Daoy (cell line): ENCODE results near the gene BMF. TPM values are rescaled to one million over a fixed set of nuclear protein-coding genes. Genes with fewer than 3 reads are reported as not detected.
"Not testable (repeated sequence)": the region's sequence is repeated elsewhere in the genome, so short reads cannot be mapped to it uniquely, and the experiment has no call there.

Experiments used
- DNase-seq: peaks from one replicate; pipeline ENCODE4 v3.0.0-alpha.2; 2015; ENCODE audit warnings: low read depth
- total RNA-seq: library from RNA; depleted of rRNA; stranded (reverse); fragments of >200 nt; shearing (Covaris generic); gene quantifications from 2 replicates; pipeline ENCODE4 v1.2.3, GENCODE V29; 2014

BMF gene
- total RNA-seq, 1 experiment from 2014 or later = 3.7 TPM

DNA sequence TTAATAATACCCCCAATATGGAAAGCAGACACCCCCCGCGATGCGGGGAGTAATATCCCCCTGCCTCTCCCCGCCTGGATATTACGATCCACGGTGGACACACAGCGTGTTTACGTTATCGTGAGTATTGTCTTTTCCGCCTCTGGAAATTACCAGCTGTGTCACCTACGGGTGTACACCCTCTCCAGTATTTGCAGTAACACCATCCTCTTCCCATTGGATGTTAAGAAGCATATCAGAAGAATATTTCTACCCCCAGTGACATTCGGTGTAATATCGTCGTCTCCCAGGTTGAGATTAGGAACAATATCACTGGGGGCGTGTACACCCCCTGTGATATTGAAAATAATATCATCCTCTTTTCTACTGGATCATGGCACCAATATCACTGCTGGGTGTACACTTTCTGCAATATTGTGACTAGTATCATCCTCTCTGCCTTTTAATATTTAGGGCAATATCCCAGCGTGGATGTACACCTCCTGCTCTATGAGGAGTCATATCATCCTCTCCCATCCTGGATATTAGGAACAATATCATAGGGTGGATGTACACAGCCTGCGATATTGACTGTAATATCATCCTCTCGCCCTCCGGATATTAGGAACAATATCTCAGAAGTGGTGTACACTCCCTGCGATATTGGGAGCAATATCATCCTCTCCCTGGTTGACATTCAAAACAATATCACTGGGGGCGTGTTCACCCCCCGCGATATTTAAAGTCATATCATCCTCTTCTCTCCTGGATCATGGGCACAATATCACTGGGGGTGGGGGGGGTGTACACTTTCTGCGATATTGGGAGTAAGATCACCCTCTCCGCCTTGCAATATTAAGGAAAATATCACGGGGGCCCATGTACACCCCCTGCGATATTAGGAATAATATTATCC is 20.3 kb upstream of the BMF start:
- DNase-seq = no peak

DNA sequence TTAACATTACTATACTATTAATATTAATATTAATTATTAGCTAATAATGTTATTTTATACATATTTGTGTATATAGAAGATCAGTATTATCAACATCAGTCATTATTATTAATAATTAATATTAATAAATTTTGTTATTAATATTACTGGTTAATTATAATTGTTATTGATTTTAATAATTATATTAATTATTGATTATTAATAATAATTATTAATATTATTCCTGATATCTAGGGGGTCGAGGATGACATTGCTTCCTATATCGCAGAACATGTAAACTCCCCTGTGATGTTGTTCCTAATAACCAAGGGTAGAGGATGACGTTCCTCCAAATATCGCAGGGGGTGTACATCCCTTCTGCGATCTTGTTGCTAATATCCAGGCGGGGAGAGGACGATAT is 17.3 kb upstream of the BMF start:
- no peak for DNase-seq

DNA sequence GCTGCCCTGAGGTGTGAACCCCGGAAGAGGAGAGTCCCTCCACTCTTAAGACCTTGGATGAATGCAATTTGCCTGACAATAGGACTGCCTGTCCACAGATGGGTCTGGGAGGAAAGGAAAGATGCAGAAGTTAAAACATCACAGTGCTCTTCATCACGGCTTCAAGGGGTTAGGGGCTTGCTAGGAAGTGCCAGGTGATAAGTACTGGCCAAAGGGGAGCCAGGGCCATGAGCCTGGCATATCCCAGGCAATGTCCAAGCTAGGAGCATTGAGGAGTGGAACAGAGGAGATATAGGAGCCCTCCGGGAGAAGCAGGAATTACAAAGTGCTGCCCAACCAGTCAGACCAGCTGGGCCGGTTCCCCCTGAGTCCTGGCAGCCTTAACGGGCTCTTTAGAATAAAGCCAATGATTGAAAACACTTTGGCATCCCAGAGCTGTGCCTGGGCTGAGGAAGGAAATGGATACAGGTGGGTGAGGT is 16.2 kb upstream of the BMF start:
- DNase-seq = not testable (repeated sequence)

DNA sequence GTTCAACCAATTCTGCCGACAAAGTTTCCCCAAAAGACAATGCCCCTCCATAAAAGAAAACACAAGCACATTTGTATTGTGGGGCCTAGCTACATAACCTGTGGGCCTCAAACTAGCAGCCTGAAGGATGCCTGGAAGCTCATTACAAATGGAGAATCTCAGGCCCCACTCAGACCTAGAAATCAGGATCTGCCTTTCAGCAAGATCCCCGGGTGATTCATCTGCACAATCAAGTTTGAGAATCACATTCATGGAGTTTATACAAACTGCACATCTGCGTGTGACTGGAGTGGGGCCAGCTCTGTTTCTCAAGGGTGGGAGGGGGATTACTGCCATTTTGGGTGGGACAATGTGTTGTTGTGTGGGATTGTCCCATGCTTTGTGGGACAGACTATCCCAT is 15.7 kb upstream of the BMF start:
- not testable (repeated sequence) for DNase-seq

DNA sequence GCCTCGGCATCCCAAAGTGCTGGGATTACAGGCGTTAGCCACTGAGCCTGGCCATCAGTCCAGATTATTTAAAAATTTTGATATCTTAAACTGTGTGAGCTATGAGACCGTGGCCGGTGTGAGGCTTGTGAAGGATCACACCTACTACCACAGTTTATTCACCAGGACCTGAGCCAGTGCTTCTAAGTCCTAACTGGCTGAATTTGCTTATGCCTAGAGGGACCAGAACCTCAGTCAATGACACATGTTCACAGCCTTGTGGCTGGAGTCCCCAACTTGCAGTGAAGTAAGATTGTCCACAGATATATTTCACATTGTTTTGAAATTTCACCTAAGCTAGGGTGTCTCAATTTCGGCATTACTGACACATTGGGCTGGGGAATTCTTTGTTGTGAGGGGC is 15.2 kb upstream of the BMF start:
- not testable (repeated sequence) for DNase-seq

DNA sequence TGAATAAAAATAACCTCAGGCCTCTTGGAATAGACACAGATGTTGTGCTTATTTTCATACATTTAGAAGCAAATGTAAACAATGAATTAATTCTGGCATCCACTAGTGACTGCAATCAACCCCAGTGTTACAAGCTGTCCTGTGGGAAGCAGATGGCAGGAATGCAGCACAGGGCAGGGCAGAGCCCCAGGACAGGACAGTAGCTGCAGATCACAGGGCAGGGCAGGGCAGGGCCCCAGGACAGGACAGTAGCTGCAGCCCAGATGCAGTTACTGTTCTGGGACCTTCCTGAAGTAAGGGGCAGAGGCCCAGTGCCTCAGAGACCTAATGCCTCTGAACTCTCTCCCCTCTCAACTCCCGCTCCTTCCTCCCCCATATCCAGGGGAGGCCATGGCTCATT is 14.3 kb upstream of the BMF start:
- not testable (repeated sequence) for DNase-seq

DNA sequence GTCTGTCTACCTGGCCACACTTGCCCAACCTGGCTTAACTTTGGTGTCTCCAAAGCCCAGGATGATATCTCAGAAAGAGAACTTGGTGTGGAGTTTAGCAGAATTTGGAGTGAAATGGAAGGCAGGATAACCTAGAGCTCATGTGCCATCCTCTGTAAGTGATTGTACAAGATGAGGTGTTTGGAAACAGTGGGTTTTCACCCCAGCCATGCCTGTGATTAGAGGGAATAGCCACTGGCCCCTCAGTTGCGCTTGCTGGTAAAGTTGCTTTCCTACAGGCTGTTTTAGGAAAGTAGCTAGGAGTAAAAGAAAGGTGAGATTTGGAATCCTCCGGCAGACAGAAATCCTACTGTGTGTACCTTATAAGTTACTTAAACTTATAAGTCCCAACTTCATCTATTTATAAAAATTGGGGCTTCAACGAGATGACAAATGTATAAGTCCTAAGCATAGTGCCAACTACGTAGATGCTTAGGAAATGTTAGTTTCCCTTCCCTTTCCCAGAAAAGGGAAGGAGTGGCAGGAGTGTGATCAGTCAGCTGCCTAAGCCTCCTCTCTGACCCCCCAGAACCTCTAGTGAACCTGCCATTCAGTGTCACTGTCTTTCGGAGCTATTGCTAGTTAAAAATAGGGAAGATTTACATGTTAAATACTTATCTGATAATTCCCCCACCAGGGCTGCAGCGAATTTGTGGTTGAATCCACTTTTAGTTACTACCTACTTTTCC is 13.4 kb upstream of the BMF start:
- no peak for DNase-seq

DNA sequence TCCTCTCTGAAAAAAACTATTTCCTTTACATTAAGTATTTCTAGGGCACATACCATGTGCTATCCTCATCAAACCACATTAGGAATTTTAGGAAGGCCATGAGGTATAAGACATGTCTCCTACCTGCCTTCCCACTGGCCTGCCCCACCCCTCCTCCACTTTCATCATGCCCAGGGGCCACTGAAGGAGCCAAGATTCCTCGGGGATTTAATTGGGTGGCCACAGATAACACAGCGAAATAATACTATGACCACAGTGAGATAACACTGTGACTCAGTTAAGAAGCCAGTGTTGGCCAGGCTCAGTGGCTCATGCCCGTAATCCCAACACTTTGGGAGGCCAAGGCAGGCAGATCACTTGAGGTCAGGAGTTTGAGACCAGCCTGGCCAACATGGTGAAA is 9.8 kb upstream of the BMF start:
- peak; percentile 77 for DNase-seq

DNA sequence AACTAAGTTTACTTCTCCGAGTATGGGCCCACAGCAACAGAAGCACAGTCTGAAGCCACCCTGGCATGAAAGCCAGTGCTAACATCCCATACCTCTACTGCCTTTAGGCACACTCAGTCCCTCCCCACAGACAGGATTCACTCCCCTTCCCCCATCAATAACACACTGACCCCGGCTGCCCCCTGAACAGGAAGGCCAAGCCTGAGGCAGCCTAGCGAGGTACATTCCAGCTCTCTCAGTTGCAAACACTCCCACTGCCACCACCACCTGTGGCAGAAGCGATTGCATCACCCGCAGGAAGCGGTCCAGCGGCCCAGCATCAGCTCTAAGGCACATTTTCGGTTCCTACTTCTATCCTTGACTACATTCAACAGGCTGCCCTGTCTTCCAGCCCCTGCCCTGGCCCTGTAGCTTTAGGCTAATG is 7.0 kb upstream of the BMF start:
- DNase-seq = peak; percentile 44

DNA sequence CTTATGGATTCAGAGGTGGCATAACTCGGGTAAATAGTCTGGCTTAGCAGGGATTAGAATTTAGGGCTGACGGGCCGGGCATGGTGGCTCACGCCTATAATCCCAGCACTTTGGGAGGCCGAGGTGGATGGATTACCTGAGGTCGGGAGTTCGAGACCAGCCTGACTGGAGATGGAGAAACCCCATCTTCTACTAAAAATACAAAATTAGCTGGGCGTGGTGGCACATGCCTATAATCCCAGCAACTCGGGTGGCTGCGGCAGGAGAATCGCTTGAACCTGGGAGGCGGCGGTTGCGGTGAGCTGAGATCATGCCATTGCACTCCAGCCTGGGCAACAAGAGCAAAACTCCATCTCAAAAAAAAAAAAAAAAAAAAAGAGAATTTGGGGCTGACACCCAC is 6.4 kb upstream of the BMF start:
- DNase-seq = not testable (repeated sequence)

DNA sequence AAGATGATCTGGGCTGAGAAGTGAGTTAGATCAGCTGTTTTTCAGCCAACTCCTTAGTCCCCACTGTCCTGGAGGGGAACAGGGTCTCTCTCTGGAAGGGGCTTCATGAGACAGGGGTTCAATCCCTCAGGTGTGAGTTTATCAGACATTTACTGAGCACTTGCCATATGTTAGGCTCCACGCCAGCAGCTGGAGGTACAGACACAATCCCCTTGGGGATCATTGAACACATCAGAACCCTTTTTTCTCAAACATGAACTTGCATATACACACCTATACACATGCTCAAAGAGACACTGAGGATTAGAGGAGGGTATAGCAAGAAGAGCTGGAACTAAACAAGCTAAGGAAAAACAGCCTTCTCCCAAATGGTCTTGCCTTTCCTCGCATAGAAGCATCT is 5.5 kb upstream of the BMF start:
- DNase-seq = no peak

DNA sequence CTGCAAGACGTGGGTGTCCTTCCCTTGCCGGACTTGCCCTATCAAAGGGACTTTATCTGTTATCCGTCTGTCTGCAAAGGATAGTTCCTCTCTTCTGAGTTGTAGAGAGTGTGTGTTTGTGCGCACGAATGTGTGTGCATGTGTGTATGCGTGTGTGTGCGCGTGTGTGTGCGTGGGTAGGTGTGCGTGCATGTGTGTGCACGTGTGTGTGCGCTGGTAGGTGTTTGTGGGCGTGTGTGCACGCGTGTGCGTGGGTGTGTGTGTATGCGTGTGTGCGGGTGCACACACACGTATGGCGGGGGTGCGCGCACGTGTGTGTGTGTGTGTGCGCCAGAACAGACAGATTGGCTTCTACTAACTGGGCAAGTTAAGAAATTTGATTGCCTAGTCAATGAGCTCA is 4.1 kb upstream of the BMF start:
- DNase-seq = no peak

DNA sequence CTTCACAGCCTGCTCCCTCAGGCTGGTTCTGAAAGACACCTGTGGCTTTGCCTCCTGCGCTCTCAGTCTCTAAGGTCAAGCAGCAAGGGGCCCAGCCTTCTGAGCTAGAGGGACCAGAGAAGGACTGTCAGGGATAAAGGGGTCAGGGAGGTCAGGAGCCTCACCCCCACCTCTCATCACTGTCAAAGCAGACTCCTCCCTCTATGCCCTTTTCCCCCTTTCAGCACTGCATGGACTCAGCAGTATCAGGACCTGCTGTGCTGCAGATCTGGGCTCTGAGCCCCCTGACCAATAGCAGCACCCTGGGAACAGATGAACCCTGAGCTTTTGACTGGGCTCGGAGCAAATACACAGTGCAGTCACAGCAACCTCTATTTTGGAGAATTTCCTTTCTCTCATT is 3.2 kb upstream of the BMF start:
- no peak for DNase-seq

DNA sequence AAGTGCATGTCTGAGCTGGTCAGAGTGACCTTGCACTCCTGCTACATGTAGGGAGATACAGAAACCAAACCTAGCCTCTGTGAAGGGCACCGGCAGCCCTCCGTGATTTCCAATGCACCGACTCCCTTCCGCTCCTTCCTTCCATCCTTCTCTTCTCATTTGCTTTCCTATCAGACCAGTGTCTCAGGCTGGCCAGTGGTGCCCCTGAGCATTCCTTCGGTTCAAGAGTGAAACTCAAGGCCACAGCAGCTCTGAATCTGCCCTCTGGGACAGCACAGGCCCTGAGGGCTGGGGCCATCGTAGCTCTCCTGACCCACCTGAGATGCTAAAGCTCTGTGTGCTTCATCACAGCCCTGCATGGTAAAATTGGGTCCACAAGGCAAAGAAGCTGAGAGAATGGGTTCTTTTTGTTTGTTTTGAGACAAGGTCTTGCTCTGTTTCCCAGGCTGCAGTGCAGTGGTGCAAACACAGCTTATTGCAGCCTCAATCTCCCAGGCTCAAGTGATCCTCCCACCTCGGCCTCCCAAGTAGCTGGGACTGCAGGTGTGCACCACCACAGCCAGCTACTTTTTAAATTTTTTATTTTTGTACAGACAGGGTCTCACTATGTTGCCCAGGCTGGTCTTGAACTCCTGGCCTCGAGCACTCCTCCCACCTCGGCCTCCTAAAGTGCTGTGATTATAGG is 2.3 kb upstream of the BMF start:
- no peak for DNase-seq

DNA sequence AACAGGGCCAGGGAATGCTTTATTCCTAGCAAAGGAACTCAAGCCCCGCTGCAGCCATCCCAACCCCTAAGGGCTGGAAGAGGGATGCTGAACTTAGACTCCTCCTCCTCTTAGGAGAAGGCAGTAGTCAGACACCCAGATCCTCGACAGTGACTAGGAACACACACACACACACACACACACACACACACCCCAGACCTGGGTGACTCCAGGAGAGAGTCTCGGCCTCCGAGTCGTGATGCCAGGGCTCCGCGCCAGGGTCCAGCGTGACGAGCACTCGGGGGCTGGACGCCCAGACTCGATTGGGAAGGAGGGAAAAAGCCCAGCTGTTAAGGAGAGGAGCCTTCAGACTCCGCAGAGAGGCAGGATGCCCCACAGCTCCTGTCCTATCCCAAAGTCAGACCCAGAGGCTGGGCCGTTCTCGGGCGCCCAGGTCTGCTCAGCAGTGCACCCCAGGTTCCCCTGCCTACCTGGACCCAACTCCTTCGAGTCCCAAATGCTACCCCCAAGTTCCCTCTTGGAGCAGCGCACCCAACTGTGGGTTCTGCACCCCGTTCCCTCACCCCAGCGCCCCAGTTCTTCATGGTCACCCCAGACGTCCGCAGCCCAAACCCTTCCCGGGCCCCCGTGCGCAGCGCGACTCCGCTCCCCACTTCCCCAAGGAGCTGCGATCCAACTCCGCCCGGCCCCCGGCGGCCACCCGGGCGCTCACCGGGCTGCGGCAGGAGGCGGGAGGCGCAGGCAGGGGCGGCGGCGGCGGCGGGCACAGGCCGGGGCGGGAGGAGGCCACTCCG is 421 bp downstream of the BMF start:
- no peak for DNase-seq

DNA sequence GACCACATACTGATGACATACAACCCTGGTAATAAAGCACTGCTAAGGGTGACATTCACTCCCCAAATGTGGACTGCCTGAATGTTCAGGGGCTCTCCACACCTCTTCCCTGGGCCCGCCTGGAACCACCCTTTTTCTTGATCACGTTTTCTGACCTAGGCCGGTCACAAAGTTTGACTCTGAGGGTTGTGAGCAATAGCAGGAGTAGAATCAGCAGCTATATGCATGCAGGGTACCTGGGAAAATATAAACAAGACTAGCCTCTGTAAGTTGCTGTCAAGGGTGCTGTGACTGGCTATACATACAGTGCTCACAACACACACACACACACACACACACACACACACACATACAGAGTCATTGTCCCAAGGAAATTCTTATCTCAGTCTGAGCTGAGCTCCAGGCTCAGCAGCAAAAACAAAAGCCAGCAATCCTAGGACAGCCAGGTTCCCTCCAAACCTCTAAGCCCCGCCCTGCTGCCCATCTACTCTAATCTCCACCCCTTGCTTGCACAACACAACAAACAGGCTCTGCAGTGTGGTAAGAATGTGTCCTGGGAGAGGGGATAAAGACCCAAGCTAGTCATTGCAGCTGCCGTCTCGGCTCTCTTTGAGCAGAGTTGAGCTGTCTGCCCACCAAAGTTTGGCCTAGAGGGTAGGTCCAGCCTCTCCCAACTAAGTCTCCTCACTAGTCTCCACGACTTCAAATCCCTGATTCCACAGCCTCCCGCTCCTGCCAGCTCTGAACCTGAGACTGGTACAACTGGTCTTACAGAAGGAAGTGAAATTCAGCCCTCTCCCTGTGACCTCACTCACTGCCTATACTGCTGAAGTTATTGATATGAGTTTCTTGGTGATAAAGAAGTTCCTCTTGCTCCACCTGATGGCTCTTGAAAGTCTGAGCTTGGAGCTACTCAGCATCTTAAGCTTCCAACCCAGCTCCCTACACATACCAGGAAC is 2.2 kb downstream of the BMF start:
- peak; percentile 66 for DNase-seq

DNA sequence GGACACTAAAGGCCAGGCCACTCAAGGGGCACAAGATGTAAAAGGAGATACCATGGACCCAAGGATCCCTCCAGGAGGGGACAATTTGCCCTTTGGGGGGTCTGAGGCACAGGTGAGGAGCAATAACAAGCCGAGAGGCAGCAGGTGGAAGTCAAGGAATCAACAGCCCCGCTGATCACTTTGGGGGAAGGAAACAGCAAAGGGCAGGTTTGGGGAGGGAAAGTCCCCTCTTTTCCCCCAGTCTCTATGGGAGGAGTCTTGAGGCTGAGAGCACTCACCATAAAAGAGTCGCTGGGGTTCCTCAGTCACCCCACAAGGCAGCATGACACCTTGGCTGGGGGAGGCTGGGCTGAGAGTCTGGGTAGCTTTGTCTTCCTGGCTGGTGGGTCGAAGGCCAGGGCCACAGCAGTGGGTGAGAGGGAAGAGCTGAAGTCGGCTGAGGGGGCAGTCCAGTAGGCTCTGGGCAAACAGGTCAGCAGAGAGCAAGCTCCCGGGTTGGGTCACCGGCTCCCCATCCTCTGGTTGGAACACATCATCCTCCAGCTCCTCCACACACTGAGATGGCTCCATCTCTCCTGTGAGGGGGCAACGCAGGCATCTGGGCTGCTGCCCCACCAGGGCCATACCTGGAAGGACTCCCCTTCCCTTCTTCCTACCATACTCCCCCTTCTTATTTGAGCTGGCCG is 3.0 kb downstream of the BMF start:
- no peak for DNase-seq

DNA sequence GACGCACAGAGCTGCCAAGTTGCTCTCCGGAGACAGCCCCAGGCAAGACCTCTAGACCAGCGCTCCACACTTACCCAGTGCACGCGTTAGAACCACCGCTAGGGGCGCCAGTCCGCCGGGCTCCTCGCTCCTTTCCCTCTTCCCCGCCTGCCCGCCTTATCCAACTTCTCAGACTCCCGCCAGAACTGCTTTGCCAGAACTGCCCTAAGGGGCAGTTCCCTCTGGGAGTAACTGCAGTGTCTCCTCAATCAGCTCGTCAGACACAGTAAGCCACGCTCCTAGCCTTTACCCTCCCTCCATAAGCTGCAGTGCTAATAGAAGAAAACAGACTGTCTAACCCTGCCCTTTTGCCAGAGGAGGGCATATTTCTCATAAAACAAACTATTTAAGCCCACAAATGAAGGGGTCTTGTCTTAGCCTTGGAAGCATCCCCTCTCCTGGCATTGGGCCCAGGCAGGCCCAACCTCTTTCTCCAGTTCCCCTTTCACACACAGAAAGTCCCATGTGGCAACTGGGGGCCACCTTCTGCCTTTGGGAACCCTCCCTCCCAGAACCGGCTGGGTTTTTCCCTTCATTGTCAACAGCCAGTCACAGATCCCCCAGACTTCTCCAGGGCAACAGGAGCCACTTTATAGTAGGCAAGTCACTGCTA is 3.7 kb downstream of the BMF start:
- DNase-seq = peak; percentile 94

DNA sequence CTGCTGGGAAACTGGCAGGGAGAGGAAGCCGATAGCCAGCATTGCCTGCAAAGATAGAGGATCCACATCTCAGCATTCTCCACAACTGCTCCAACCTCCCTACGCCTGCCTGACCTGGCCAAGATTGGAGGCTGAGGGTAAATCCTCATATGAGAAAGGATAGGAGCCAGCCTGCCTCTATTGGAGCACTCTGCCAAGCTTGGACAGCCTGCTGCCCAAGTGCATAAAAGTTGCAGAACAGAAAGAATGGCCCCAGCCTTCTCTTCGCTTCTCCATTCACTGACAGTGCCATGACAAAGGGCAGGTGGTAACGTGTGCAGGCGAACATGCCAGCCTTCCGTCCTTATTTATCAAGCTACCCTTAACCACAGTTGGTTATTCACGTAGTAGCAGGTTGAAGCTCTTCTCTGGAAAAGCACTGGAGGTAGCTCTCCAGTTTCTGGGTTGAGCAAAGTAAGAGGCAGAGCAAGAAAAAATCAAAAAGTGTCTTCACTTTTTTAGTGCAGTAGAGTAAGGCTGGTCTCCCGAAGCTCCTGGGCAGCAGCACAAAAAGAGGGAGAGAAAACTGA is 4.3 kb downstream of the BMF start:
- no peak for DNase-seq
